Skin epidermis (tissue), 12 donors: ENCODE results near the gene TMEM272.

Experiments used
- H3K27ac ChIP-seq, 21 experiments: fragments of 200-600 bp; sonication (generic) in 11 of 21; one replicate each; pipeline ENCODE4 v1.5.0; 2020; ENCODE audit warnings: mild to moderate bottlenecking in 3 of 21, inconsistent platforms in 2 of 21, moderate library complexity in 2 of 21
- H3K4me3 ChIP-seq, 7 experiments: fragments of 200-600 bp; sonication (generic) in 2 of 7; one replicate each; pipeline ENCODE4 v1.5.0; 2020; ENCODE audit warnings: inconsistent platforms in 2 of 7, mild to moderate bottlenecking in 2 of 7, moderate library complexity in 1 of 7

Gene TMEM272, protein sequence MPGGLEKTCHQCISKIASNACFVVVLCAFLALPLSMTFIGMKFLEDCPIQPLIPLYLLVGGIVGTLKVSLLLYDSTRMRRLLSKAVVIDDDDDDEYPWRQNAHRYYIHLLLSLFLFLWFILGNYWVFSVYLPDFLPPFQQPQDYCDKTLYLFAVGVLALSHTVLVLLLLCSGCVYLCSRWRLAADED

DNA sequence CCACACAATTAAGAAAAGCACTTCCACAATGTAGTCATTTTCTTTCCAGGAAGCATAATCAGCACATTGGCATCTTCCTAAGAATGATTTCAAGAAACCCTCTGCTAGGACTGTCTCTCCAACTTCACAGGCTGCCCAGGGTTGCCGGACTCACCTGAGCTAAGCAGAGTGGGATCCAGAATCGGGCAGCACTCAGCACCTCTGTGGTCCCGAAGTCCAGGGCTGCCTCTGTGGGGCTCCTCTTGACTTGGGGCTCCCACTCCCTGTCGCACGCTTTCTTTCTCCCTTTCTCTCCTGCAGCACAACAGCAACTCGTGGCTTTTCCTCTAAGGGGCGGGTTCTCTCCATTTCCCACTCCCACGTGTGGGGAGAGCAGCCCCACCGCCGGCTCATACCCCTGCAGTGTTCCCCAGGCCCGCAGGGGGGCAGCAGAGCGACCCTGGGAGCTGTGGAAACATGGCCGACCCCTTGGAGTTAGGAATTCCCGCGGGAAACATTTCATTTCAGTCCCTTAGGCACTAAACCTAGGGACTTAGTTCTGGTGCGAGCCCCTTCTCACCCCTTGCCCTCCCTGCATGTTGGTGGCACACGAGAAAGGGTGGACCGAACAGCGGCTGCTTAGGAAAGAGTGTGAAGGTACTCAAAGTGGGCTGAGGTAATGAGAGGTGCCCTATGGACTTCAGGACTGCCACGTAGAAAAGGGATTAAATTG, at the start of gene TMEM272:
Gene TMEM272, minus strand, starts transcription at position 316 of the 712 bp plus-strand sequence. CDS start 6,647 bp downstream, outside the sequence.
- peak within 1 kb of the TSS in 2 of 7 experiments; percentile 8 to 24 for H3K4me3 ChIP-seq
- H3K27ac ChIP-seq = no peak within 1 kb of the TSS

DNA sequence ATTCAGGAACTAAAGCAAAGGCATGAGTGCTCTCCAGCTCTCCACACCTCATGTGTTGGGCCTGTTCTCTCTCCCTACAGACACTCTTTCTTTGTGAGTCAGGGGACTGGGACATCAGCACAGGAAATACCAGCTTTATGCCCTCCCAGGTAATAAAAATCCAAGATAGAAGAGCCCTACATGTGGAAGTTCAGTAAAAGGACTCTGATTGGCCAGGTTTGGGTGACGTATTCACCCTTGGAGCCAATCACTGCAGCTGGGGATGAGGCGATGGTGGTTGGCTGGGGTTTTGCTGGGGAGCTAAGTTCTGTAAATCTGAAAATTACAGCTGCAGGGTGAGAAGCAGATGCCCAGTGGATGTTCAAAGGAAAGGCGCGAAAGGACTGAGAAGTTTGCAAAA, 49.3 kb upstream of the TMEM272 start:
- Histone ChIP-seq H3K27ac (no peak overlapping the region), H3K4me3 (no peak overlapping the region)

DNA sequence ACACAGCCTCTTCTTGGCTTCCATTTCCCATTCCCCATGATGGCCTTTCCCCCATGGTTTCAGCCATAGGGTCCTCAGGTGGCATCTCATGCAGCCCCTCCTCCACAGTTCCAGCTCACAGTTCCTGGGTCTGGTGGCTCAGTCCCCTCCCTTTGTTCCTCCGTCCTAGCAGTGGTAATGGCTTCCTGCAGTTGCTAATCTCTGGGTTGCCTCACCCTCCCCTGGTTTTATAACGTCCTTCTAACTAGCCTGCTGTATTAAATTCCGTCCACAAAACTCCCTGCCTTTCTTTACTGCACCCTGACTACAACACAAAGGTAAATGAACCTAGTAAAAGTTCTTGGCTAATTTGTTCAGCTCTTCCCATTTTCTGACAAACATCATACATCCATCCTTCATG, 47.7 kb upstream of the TMEM272 start:
- no peak overlapping the region for H3K4me3 ChIP-seq

DNA sequence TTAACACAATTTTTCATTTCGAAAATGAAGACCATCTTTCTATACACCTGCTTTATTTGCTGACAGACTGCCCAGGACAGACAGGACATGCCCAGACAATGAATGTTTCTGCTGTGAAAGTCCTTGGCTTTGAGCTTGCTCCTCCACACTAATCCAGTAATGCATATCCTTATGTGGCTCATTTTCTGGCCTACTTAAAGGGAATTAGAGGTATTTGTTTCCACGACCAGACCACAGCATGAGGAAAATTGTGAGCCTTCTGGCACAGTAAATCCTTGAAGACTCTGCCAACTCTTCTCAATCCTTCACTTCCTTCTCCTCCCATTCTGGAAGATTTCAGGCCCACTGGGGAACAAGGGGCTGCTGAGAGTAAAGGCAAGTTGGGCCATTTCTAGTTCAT, 42.5 kb upstream of the TMEM272 start:
- Histone ChIP-seq H3K27ac (no peak overlapping the region), H3K4me3 (no peak overlapping the region)

More for the DNA sequence above, 47.7 kb upstream of the TMEM272 start:
- no peak overlapping the region for H3K27ac ChIP-seq

DNA sequence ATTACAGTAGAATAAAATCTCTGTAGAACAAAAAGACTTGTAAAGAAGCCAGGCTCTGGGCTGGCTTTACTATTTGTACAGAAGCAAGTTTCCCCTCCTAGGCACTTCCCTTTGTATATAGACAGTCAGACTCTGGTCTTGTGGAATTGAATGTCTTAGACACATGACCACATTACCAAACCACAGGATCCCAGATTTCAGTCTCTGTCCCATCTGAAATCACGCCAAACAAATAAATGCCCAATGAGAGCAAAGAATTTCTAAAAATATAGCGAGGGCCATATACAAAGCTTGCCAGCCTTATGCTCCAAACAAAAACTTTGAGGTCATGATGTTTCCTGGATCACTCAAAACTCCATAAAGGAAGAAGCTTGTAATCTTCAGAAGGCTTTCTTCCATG, 40.7 kb upstream of the TMEM272 start:
- Histone ChIP-seq H3K27ac (no peak overlapping the region), H3K4me3 (no peak overlapping the region)

DNA sequence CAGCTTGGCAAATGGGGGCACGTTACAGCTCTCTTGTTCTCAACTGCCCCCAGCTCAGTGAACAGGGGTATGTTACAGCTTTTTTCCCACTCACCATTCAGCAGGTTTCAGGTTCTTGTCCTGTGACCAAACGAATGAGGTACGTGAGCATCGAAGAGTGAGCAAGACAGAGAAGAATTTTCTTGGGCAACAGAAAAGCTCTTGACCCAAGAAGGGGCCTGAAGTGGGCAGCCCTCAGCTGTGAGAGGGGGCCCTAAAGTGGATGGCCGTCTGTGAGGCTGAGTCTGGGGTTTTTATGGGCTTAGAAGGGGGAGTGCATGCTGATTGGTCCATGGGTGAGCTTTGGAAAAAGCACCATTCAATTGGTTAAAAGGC, 38.2 kb upstream of the TMEM272 start:
- Histone ChIP-seq H3K27ac (no peak overlapping the region), H3K4me3 (no peak overlapping the region)

DNA sequence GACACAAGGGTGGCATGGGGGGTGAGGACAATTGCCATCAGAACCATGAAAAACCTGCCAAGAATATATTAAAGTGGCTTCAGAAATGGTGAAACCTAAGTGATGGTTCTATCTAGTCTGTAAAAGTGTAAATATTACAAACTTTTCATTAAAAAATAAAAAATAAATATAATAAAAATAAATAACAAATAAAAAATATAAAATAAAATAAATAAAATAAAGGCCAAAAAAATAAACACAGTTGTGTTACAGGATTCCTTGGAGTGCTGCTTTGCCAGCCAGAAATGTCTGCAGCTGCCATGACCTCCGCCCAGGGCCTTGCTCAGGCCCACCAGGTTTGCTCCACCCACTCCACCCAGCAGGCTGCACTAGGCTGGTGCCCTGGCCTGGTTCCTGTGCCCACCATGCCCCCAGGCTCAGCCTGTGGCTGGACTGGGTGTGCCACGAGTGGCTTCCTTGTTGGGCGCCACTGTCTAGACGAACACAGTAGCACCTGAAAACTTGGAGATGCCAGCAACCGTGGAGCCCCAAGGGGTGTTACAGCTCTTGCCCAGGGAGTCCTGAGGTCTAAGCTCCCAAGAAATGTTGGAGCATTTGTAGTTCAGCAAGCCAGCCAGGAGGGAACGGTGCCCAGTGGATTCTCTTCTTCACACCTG, 37.7 kb upstream of the TMEM272 start:
- no peak overlapping the region for H3K27ac ChIP-seq

DNA sequence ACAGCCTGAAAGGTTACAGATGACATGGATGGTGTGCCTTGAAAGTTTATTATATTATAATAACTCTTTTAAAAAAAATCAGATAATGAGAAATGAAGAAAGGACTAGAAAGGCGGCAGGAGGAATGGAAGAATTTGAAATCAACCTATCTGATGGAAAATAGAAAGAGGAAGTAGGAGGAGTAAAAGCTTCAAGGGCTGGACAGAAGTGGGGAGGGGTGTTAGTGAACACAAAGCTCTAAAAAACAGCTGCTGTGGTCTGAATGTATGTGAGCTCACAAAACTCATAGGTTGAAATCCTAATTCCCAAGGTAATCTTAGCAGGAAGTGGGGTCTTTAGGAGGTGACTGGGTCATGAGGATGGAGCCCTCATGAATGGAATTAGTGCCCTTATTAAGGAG, 36.3 kb upstream of the TMEM272 start:
- no peak overlapping the region for H3K4me3 ChIP-seq
- H3K27ac ChIP-seq = no peak overlapping the region

More for the DNA sequence above, 37.7 kb upstream of the TMEM272 start:
- no peak overlapping the region for H3K4me3 ChIP-seq

DNA sequence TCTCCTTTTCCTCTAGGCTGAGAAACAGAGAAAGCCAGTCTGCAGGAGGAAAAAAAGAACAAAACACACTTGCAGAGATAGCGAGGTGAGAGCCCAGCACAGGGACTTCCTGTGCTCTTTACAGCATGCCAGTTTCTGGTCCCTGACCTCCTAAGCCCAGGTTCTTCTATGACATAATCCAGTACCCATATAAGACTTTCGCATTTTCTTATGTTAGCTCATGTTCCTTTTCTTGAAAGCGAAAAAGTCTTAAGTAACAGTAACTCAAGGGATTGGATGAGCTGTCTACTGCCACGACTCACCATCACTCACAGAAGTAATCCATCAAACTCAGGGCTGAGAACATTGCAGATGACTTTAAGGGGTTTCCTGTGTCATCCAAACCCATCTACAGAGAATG, 34.2 kb upstream of the TMEM272 start:
- H3K27ac ChIP-seq = no peak overlapping the region

DNA sequence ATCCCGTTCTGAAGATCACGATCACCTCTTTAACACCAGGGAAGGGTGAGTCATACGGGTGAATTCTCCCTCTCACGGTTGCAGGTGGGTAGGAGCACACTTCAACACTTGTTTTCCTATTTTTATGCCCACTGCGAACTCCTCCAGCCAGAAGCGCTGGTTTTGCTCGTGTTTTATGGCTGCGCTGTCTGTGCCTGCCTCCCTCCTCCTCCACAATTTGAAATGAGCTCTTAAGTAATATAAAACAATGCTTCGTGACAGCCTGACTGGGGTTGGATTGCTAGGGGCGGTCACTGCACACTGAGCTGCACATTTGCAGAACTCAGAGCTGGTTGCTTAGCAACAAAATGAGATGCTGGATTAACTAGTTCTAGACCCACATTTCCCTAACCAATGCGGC, 29.7 kb upstream of the TMEM272 start:
- Histone ChIP-seq H3K27ac (no peak overlapping the region), H3K4me3 (no peak overlapping the region)

More for the DNA sequence above, 34.2 kb upstream of the TMEM272 start:
- no peak overlapping the region for H3K4me3 ChIP-seq

DNA sequence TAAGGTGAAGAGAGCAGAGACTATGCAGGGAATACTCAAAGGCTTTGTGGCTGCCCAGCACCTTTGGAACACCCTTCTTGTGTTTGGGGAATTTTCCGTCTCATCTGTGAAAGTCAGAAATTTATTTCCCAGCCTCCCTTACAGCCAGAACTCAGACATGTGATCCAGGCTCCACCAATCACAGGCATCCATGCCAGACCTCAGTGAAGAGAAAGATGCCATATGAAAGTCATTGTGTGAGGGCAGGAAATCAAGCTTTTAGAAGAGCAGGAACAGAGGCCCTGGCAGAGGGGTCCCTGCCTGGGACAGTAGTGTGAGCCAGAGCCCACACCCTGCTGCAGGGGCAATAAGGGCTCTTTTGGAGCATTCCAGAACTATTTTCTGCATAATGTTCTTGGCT, 28.9 kb upstream of the TMEM272 start:
- H3K4me3 ChIP-seq = no peak overlapping the region
- H3K27ac ChIP-seq = no peak overlapping the region

DNA sequence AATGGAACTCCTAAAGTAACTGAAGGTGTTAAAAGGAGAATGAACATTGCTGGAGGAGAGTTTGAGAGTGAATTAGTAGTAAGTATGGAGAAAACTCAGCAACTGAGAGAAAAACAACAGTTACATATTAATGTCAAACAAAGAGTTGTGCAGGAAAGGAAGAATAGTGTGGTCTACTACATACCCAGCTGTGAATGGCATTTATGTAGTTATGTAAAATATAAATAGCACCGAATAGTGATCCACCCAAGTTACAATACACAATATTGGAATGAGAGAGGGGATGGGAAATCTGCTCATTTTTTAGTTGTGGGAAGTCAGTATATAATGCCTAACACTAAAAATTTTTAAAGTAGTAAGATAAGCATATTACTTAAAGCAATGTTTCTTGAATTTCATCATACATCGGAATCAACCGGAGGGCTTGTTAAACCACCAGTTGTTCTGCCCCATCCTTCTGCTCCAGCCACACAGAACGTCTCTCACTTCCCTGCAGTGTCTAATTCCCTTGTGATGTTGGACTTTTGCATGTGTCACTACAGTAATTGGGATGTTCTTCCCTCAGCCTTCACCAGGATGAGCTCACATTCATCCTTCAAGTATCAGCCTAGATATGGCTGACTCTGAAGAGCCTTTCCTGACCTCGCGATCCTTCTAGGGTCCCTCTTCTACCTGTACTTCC, 28.3 kb upstream of the TMEM272 start:
- Histone ChIP-seq H3K4me3 (no peak overlapping the region), H3K27ac (no peak overlapping the region)

DNA sequence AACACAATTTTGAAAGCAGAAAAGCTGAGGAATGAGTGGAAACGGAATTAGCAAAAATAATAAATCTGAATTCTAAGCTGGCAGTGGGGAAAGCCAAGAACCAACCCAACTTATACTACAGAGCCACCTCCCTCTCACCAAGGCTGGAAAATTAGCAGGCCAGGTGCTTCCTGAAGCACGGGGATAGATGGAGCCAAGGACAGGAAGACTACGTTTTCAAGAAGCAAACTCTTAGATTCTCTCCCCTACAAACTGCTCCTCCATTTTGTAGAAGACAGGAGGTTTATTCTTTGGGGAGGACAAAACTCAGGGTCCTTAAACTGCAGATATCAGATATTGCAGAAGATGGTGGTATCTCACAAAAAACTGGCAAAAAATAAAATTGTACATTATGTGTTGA, 25.6 kb upstream of the TMEM272 start:
- Histone ChIP-seq H3K4me3 (no peak overlapping the region), H3K27ac (no peak overlapping the region)

DNA sequence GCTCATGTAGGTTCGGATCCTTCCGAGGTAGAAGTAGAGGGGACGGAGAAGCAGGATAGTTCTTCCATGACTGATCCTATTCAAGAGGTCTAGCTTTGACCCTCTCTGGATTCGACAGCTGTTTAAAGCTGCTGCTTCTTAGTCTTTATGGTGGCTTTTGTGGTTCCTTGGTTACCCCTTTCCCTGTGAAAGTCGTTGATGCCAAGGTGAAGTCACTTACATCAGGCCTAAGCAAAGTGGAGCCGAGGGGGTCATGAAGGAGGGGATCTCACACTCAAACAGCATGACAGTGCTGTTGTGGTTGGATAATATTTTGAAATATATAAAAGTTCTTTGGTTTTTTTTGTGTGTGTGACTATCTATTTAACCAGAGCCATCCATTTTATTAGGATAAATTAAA, 24.9 kb upstream of the TMEM272 start:
- Histone ChIP-seq H3K27ac (no peak overlapping the region), H3K4me3 (no peak overlapping the region)

DNA sequence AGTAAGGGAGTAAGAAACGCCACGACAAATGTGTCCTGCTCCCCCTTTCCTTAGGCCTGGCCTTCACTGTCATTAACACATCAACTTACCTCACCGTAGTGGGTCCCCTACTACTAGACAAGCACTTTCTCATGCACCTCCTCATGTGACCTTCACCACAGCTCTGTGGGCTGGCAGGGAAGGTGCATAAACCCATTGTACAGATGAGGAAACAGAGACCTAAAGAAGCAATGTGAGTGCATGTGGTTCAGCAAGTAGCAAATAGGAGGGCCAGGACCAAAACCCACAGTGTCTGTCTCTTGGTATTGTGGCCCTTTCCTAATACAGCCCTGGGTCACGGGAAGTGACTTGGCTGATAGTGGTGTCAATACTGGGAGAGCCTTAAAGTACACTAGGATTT, 22.1 kb upstream of the TMEM272 start:
- no peak overlapping the region for H3K27ac ChIP-seq
- no peak overlapping the region for H3K4me3 ChIP-seq

DNA sequence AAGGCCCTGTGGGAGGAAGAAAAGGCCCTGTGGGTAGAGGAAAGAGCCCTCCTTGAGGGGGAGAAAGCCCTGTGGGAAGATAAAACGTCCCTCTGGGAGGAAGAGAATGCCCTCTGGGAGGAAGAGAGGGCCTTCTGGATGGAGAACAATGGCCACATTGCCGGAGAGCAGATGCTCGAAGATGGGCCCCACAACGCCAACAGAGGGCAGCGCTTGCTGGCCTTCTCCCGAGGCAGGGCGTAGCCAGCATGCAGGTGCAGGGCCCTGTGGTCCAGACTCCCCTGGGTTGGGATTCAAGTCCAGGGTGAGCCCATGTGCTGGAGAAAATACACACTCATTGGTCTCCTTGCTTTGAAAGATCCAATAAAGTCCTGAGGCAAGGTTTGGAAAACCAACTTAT, 20.9 kb upstream of the TMEM272 start:
- Histone ChIP-seq H3K27ac (no peak overlapping the region), H3K4me3 (no peak overlapping the region)

DNA sequence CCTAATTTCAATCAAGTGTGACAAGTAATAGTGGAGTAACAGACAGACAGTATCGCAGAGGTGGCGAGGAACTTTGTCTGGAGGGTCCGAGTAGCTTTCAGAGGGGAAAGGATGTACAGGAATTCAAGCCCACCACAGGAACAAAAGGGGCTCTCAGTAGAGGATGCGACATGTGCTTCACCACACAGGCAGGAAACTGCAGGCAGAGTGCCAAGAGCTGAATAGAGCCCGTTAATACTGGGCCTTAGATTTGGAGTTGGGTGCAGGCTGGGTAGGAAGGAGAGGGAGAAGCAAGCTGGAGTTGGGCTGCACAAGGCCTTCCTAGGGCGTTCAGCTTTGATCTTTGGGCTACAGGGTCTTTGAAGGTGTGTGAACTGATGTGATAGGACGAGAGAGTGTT, 18.0 kb upstream of the TMEM272 start:
- H3K4me3 ChIP-seq = no peak overlapping the region
- H3K27ac ChIP-seq = no peak overlapping the region

DNA sequence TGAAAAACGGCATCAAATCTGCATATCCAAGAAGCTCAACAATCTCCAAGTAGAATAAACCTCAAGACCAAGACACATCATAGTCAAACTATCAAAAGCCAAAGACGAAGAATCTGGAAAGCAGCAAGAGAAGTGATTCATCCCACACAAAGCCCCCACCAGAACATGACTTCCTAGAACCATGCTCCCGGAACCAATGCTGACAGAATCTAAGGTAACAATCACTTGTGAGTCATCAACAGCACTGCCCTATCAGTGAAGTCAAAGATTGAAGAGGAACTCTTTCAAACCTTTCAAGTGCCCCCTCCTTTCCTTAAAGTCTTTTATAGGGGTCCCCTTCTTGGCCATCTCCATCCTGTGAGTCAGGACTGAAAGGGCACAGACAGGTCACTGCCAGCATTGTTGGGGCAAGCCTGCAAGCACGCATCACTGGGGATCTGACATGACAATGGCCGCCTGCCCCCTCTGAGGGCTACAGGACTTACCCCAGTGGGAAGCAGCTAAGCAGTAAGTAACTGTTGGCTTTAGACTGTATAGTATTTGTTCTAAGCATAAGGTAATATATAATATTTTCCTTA, 16.8 kb upstream of the TMEM272 start, which contains the start of gene CCDC70:
Gene CCDC70, plus strand, starts transcription at position 247 of the 578 bp plus-strand sequence. CDS start 3,443 bp downstream, outside the sequence.
- H3K4me3 ChIP-seq = no peak within 1 kb of the TSS
- no peak within 1 kb of the TSS for H3K27ac ChIP-seq

DNA sequence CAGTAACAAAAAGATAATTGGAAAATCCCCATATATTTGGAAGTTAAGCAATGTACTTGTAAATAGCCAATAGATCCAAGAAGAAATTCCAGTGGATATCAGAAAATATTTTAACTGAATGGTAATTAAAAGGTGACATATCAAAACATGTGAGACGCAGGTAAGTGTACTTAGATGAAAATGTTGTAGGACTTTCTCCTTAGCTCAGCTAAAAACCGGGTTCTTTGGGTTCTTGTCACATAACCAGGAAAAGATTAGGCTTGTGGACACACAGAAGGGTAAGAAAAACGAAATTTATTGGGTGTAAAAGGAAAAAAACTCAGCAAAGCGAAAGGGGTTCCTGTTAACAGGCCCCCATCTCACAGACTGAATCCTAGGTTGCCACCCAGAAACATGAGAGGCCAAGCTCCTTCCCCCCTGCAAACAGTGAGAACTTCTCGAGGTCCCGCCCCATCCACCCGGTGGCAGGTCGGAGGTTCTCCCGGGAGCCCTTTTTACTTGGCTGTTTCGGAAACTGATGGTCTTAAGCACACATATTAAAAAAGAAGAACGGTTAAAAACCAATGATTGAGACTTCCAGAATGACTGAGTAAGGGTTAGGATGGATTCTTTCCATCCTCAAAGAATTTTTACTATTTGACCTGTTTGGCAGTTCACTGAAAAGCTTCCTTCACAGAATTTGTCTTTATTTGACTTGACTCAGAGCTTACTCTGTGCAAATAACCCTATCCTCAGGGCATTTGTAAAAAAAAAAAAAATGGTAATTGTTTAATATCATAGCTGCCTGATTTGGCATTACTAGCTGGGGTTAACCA, 13.7 kb upstream of the TMEM272 start:
- H3K27ac ChIP-seq = no peak overlapping the region
- no peak overlapping the region for H3K4me3 ChIP-seq
